Measurements from ENCODE around the gene CARD11. TPM values are rescaled to one million over a fixed set of nuclear protein-coding genes. Genes with fewer than 3 reads are reported as not detected.

Gene CARD11
- total RNA-seq, 1 donor: under 0.01 TPM

GRCh38 chr7:2936891-2937580 lies 106.6 kb downstream of the CARD11 start:
- H3K4me3 ChIP-seq (ENCODE audit: low read depth, low read length): no peak overlapping the region
- DNase-seq (ENCODE audit: low read depth): no peak
- no peak for TF ChIP-seq CTCF (IDR thresholded peaks at IDR 0.05; ENCODE audit: insufficient read depth, low read length)

DNA sequence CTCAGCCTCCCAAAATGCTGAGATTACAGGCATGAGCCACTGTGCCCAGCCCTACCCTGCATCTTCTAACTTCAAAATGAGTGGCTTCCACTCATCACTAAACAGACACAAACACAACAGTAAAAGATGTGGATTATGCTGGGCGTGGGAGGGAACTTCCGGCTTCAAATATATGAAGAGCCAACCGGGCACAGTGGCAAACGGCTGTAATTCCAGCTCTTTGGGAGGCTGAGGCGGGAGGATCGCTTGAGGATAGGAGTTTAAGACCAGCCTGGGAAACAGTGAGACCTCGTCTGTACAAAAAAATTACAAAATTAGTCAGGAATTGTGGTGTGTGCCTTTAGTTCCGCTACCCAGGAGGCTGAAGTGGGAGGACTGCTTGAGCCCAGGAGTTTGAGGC lies 107.4 kb downstream of the CARD11 start:
- no peak for DNase-seq (ENCODE audit: low read depth)
- H3K4me3 ChIP-seq (ENCODE audit: low read depth, low read length): no peak overlapping the region
- no peak for TF ChIP-seq CTCF (IDR thresholded peaks at IDR 0.05; ENCODE audit: insufficient read depth, low read length)

DNA sequence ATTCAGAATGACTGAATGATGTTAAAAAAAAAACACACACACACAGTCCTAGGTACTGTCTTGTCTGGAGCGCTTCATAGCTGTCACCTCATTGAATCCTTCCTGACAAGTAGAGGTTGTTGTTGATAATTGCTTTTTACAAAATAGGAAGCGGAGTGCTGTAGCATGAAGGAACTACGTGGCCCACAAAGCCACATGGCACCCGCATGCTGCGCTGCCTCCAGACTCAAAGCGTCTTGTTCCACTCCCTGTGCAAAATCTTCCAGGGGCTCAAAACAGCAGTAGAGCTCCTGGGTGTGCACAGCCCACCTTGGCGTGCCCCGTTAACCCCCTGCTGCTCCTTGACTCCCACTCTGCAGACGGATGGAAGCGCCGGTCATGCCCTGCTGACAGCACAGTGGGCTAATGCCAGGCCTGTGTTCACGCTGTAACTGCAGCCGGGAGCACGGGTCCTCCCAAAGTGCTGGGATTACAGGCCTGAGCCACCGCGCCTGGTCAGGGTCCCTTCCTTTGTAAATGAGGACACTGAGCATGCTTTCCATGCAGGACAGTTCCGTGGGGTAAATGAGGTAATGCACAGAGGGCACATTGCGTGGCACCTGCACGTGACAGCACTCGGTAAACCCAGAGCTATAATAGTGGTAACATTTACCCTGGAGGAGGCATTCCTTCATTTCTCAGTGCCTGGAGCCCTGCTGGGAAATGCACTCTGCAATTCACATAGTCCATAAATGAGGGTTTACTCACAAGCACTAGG lies 108.5 kb downstream of the CARD11 start:
- no peak for DNase-seq (ENCODE audit: low read depth)
- no peak overlapping the region for H3K4me3 ChIP-seq (ENCODE audit: low read depth, low read length)
- no peak for TF ChIP-seq CTCF (IDR thresholded peaks at IDR 0.05; ENCODE audit: insufficient read depth, low read length)

DNA sequence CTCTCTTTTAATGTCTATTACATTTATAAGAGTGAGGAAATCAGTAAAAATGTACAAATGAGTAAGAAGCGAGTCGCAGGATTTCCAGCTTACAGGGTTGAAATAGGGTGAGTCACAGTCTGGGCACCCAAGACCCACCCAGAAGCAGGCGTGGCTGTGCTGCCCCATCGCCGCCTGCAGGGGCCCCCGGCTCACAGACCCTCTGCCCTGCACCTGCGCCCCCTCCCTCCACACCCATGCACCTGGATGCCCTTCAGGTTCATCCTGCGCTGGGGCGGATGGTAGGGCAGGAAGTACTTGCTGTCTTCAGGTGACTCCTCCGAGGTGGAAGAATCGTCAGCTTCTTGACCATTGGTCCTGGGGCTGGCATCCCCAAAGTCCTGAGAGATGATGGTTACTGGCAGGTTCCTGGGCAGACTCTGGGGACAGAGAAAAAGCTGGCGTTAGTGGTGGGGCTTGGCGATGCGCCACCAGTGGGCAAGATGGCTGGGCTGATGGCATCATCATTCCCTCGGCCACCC lies 109.4 kb downstream of the CARD11 start:
- peak; percentile 8 for TF ChIP-seq CTCF (IDR thresholded peaks at IDR 0.05; ENCODE audit: insufficient read depth, low read length)
- H3K4me3 ChIP-seq (ENCODE audit: low read depth, low read length): no peak overlapping the region
- peak; percentile 56 for DNase-seq (ENCODE audit: low read depth)

GRCh38 chr7:2932402-2933251 lies 111.0 kb downstream of the CARD11 start:
- no peak for DNase-seq (ENCODE audit: low read depth)
- TF ChIP-seq CTCF (IDR thresholded peaks at IDR 0.05; ENCODE audit: insufficient read depth, low read length): no peak
- no peak overlapping the region for H3K4me3 ChIP-seq (ENCODE audit: low read depth, low read length)

GRCh38 chr7:2931034-2931415 lies 112.6 kb downstream of the CARD11 start:
- no peak for DNase-seq (ENCODE audit: low read depth)
- no peak for TF ChIP-seq CTCF (IDR thresholded peaks at IDR 0.05; ENCODE audit: insufficient read depth, low read length)
- H3K4me3 ChIP-seq (ENCODE audit: low read depth, low read length): no peak overlapping the region
